ENCODE measurements around the gene FLT1. TPM values are rescaled to one million over a fixed set of nuclear protein-coding genes. Genes with fewer than 3 reads are reported as not detected.

The FLT1 gene
- total RNA-seq, 1 experiment from 2014 or later = 0.25 TPM

- Histone ChIP-seq H3K4me3 (replicated peaks in 1 of 2; ENCODE audit: low read depth in 1 of 2, low read length in 2 of 2) (no peak overlapping the region), H2AFZ (ENCODE audit: low read depth, low read length, poor library complexity, severe bottlenecking) (no peak overlapping the region), H3K9ac (ENCODE audit: low read length) (no peak overlapping the region), H3K4me2 (ENCODE audit: low read length) (no peak overlapping the region), H3K79me2 (ENCODE audit: insufficient read depth, low read length) (no peaks in the 10 kb centered on the region), H3K4me1 (ENCODE audit: control insufficient read depth in 1 of 2, insufficient read depth in 2 of 2, low read length in 2 of 2) (no peaks in the 10 kb centered on the region), H3K27me3 (ENCODE audit: insufficient read depth, low read length) (no peaks in the 10 kb centered on the region), H3K36me3 (ENCODE audit: control insufficient read depth in 1 of 2, insufficient read depth in 2 of 2, low read length in 2 of 2) (no peaks in the 10 kb centered on the region), H4K20me1 (ENCODE audit: insufficient read depth) (no peaks in the 10 kb centered on the region), H3K9me3 (ENCODE audit: control insufficient read depth in 1 of 2, insufficient read depth in 1 of 2, low read depth in 1 of 2, low read length in 2 of 2) (no peaks in the 10 kb centered on the region), H3K9me2 (ENCODE audit: insufficient read depth) (no peaks in the 10 kb centered on the region), H3K27ac (ENCODE audit: low read depth, low read length) (no peak overlapping the region)
- TF ChIP-seq ZNF274 (IDR thresholded peaks at IDR 0.05; ENCODE audit: low read depth, low read length) = no peak
- TF ChIP-seq POLR2A (IDR thresholded peaks at IDR 0.05; ENCODE audit: borderline replicate concordance, extremely low read depth, insufficient read depth, insufficient read length) = no peak
- no peak for TF ChIP-seq SP1 (IDR thresholded peaks at IDR 0.05; ENCODE audit: low read depth)
- no peak for TF ChIP-seq ATF3 (IDR thresholded peaks at IDR 0.05)
- no peak for TF ChIP-seq SIN3A (IDR thresholded peaks at IDR 0.05; ENCODE audit: low read depth)
- CTCF ChIA-PET = no interaction called here
- RAD21 ChIA-PET (ENCODE audit: low non-redundant PET in 1 of 2, low total read pairs in 2 of 2, uncharacterized antibody in 2 of 2, unreplicated experiment in 2 of 2) = no interaction called here
- POLR2A ChIA-PET = no interaction called here
- no peak for DNase-seq (ENCODE audit: low read depth, low spot score)
- intact Hi-C loops (cut with micrococcal nuclease) = no loop called here
- BruUV-seq (replicated peaks) = no TSS peak
- no peak for ATAC-seq
Observed at GRCh38 chr13:28357247-28357825, 137.6 kb downstream of the FLT1 start.

GRCh38 chr13:28356561-28357021, 138.3 kb downstream of the FLT1 start:
- no peaks in the 10 kb centered on the region for H4K20me1 ChIP-seq (ENCODE audit: insufficient read depth)
- no peaks in the 10 kb centered on the region for H3K9me2 ChIP-seq (ENCODE audit: insufficient read depth)
- no peak for TF ChIP-seq EGR1 (IDR thresholded peaks at IDR 0.05; ENCODE audit: low read depth)
- TF ChIP-seq POLR2A (IDR thresholded peaks at IDR 0.05; ENCODE audit: borderline replicate concordance, extremely low read depth, insufficient read depth, insufficient read length) = no peak
- TF ChIP-seq ZFX (IDR thresholded peaks at IDR 0.05) = no peak
- TF ChIP-seq RAD21 (IDR thresholded peaks at IDR 0.05; ENCODE audit: low read depth) = no peak
- no peak for TF ChIP-seq EZH2phosphoT487 (IDR thresholded peaks at IDR 0.05; ENCODE audit: borderline replicate concordance)
- TF ChIP-seq CBX3 (IDR thresholded peaks at IDR 0.05; ENCODE audit: low read depth) = no peak
- H3K79me2 ChIP-seq (ENCODE audit: insufficient read depth, low read length) = no peaks in the 10 kb centered on the region
- DNase-seq (ENCODE audit: low read depth, low spot score) = no peak
- no peaks in the 10 kb centered on the region for H3K9me3 ChIP-seq (ENCODE audit: control insufficient read depth in 1 of 2, insufficient read depth in 1 of 2, low read depth in 1 of 2, low read length in 2 of 2)
- ATAC-seq = no peak
- no peak overlapping the region for H2AFZ ChIP-seq (ENCODE audit: low read depth, low read length, poor library complexity, severe bottlenecking)
- no TSS peak for BruUV-seq (replicated peaks)
- no peaks in the 10 kb centered on the region for H3K27me3 ChIP-seq (ENCODE audit: insufficient read depth, low read length)
- H3K27ac ChIP-seq (ENCODE audit: low read depth, low read length) = no peak overlapping the region
- RAD21 ChIA-PET (ENCODE audit: low non-redundant PET in 1 of 2, low total read pairs in 2 of 2, uncharacterized antibody in 2 of 2, unreplicated experiment in 2 of 2) = no interaction called here
- POLR2A ChIA-PET = no interaction called here
- no peaks in the 10 kb centered on the region for H3K36me3 ChIP-seq (ENCODE audit: control insufficient read depth in 1 of 2, insufficient read depth in 2 of 2, low read length in 2 of 2)
- H3K4me1 ChIP-seq (ENCODE audit: control insufficient read depth in 1 of 2, insufficient read depth in 2 of 2, low read length in 2 of 2) = no peaks in the 10 kb centered on the region
- intact Hi-C loops (cut with micrococcal nuclease) = no loop called here
- no peak overlapping the region for H3K9ac ChIP-seq (ENCODE audit: low read length)
- no peak overlapping the region for H3K4me2 ChIP-seq (ENCODE audit: low read length)
- no peak overlapping the region for H3K4me3 ChIP-seq (replicated peaks in 1 of 2; ENCODE audit: low read depth in 1 of 2, low read length in 2 of 2)
- CTCF ChIA-PET = no interaction called here
